HG03097 (cell line): ENCODE results near the gene GTF2F1.
"Not testable (repeated sequence)": the region's sequence is repeated elsewhere in the genome, so short reads cannot be mapped to it uniquely, and the experiment has no call there.

Experiments used
- ATAC-seq: cut with Tn5 transposase; IDR thresholded peaks from one replicate; pipeline ENCODE4 v1.9.1; 2021; ENCODE audit not compliant: unreplicated experiment, low FRiP score

GTF2F1 gene

DNA sequence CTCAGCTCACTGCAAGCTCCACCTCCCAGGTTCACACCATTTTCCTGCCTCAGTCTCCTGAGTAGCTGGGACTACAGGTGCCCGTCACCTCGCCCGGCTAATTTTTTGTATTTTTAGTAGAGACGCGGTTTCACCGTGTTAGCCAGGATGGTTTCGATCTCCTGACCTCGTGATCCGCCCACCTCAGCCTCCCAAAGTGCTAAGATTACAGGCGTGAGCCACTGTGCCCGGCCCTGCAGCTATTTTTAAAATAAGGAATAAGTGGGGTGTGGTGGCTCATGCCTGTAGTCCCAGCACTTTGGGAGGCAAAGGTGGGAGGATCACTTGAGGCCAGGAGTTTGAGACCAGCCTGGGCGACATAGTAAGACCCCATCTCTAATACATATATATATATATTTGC lies 32.5 kb downstream of the GTF2F1 start:
- ATAC-seq: not testable (repeated sequence)

- no peak for ATAC-seq
Measured at GRCh38 chr19:6359568-6360341, 33.2 kb downstream of the GTF2F1 start.

GRCh38 chr19:6358003-6358402 lies 35.0 kb downstream of the GTF2F1 start:
- ATAC-seq: no peak

GRCh38 chr19:6357174-6357573 lies 35.8 kb downstream of the GTF2F1 start:
- no peak for ATAC-seq

DNA sequence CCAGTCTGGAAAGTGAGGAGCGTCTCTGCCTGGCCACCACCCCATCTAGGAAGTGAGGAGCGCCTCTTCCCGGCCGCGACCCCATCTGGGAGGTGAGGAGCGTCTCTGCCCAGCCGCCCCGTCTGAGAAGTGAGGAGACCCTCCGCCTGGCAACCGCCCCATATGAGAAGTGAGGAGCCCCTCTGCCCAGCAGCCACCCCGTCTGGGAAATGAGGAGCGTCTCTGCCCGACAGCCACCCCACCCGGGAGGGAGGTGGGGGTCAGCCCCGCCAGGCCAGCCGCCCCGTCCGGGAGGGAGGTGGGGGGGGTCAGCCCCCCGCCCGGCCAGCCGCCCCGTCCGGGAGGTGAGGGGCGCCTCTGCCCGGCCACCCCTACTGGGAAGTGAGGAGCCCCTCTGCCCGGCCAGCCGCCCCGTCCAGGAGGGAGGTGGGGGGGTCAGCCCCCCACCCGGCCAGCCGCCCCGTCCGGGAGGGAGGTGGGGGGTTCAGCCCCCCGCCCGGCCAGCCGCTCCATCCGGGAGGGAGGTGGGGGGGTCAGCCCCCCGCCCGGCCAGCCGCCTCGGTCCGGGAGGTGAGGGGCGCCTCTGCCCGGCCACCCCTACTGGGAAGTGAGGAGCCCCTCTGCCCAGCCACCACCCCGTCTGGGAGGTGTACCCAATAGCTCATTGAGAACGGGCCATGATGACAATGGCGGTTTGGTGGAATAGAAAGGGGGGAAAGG lies 37.5 kb downstream of the GTF2F1 start:
- ATAC-seq: not testable (repeated sequence)

DNA sequence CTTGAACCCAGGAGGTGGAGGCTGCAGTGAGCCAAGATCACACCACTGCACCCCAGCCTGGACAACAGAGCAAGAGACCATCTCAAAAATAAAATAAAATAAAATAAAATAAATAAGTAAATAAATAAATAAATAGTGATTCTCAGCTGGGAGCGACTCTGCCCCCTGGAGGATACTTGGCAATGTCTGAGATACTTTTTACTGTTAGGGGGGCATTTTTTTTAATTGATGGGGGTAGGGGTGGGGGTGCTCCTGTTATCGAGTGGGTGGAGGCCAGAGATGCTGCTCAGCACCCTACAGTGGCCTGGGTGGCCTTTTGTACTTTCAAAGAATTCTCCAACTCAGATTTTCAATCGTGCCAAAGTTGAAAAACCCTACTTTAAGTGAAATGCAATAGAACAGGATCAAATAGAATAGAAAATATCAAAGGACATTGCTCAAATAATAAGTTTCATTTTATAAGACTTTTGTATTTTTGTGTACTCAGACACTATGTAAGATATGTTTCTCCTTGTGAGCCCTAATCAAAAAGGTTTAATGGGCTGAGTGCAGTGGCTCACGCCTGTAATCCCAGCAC lies 38.8 kb downstream of the GTF2F1 start:
- ATAC-seq: no peak

- no peak for ATAC-seq
Measured at GRCh38 chr19:6352381-6353165, 40.4 kb downstream of the GTF2F1 start.

- no peak for ATAC-seq
Measured at GRCh38 chr19:6350688-6351087, 42.3 kb downstream of the GTF2F1 start.

DNA sequence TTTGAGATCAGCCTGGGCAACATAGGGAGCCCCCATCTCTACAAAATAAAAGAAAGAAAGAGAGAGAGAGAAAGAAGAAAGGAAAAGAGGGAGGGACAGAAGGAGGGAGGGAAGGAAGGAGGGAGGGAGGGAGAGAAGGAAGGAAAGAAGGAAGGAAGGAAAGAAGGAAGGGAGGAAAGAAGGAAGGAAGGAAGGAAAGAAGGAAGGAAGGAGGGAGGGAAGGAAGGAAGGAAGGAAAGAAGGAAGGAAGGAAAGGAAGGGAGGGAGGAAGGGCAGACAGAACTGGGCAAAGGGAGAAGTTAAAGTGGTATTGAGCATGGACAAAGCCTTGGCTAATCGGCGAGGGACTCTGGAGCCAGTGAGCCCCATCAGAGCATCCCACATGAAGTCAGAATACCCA lies 43.7 kb downstream of the GTF2F1 start:
- not testable (repeated sequence) for ATAC-seq

- no peak for ATAC-seq
Measured at GRCh38 chr19:6343462-6343861, 49.5 kb downstream of the GTF2F1 start.

GRCh38 chr19:6340493-6341201 lies 52.3 kb downstream of the GTF2F1 start:
- no peak for ATAC-seq

DNA sequence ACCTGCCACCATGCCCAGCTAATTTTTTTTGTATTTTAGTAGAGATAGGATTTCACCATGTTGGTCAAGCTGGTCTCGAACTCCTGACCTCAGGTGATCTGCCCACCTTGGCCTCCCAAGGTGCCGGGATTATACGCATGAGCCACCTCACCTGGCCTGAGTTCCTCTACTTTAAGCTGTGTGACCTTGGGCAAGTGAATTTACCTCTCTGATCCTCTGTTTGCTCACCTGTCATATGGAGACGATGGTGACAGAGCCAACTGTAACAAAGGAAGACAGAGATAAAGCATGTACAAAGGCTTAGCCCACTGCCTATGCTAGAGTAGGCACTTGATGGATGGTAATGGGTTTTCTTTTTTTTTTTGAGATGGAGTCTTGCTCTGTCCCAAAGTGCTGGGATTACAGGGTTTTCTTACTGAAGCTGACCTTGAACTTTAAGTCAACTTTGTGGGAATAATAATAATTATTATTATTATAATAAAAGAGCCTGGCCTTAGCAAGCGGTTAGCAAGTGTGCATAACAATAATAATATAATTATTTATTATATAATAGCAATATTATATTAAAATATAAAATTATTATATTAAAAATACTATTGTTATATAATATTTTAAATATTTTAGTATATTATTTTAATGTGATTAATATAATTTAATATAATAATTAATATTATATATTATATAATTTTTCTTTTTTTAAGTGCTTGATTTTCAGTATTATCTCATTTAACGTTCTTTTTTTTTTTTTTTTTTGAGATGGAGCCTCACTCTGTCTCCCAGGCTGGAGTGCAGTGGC lies 58.3 kb downstream of the GTF2F1 start:
- no peak for ATAC-seq

DNA sequence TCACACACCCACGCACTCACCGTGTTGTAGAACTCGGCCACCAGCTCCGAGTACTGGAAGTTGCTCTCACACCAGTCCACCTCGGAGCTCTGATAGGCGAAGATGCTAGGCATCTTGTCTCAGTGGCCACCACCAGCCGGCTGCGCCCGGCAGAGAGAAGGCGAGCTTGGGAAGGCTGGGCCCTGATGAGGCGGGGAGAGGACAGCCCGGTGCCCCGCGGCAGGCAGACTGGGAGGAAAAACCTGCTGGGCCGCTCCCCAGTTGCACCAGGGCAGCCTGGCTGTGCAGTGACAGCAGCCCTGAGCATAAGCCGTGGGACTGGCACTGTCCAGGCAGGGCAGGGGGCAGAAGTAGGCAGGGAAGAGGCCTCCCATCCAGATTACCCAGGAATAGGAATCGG lies 59.5 kb downstream of the GTF2F1 start, which contains the start of gene ACER1:
Gene ACER1, minus strand, starts transcription at position 174 of the 400 bp plus-strand sequence. Its CDS starts 61 bp downstream, at position 113.
- no peak for ATAC-seq
